AG09319 (cell line): ENCODE results near the gene PRRT1.

Experiments used
- DNase-seq: peaks from one replicate; pipeline ENCODE4 v3.0.0-alpha.2; 2010; ENCODE audit warnings: low read depth; ENCODE audit errors: extremely low read depth
- TF ChIP-seq, protein P1 (sequence below): IDR thresholded peaks from 2 replicates; pipeline ENCODE4 v1.5.1; 2011; ENCODE audit warnings: low read depth, mild to moderate bottlenecking, inconsistent platforms, low read length, moderate library complexity

Gene PRRT1

GRCh38 chr6:32139590-32139989 is 12.1 kb downstream of the PRRT1 start:
- DNase-seq: no peak
- TF ChIP-seq, protein P1, sequence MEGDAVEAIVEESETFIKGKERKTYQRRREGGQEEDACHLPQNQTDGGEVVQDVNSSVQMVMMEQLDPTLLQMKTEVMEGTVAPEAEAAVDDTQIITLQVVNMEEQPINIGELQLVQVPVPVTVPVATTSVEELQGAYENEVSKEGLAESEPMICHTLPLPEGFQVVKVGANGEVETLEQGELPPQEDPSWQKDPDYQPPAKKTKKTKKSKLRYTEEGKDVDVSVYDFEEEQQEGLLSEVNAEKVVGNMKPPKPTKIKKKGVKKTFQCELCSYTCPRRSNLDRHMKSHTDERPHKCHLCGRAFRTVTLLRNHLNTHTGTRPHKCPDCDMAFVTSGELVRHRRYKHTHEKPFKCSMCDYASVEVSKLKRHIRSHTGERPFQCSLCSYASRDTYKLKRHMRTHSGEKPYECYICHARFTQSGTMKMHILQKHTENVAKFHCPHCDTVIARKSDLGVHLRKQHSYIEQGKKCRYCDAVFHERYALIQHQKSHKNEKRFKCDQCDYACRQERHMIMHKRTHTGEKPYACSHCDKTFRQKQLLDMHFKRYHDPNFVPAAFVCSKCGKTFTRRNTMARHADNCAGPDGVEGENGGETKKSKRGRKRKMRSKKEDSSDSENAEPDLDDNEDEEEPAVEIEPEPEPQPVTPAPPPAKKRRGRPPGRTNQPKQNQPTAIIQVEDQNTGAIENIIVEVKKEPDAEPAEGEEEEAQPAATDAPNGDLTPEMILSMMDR: no peak

DNA sequence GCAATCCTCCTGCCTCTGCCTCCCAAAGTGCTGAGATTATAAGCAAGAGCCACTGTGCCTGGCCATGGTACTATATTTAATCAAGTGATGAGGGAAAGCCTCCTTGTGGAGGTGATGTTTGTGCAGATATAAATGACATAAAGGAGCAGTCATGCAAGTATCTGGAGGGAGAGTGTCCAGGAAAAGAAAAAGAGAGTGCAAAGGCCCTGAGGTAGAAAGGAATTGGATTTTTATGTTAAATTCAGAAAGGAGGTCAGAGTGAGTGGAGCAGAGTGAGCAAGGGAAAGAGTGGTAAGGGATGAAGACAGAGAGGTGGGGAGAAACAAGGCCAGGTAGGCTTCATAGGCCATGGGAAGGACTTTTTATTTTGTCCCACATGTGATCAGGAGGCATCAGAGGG is 14.3 kb downstream of the PRRT1 start:
- no peak for DNase-seq
- TF ChIP-seq, protein P1: no peak

DNA sequence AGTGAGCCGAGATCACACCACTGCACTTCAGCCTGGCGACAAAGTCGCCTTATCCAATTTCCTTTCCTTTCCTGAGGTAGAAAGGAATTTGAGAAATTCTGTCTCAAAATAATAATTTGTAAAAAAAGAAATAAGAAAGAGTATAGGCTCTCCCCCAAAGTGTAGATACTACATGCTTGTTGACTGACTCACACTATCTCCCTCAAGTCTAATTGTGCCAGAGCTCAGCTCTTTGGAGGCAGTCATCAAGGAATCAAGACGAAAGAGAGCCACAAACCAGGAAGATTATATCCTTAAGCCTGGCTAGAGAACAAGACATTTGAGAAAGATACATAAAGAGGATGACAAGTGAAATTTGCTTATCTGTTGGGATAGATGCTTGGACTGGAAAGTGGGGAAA is 18.0 kb downstream of the PRRT1 start:
- TF ChIP-seq, protein P1: no peak
- no peak for DNase-seq

GRCh38 chr6:32132110-32132509 is 19.6 kb downstream of the PRRT1 start:
- no peak for DNase-seq
- TF ChIP-seq, protein P1: no peak

- no peak for DNase-seq
- TF ChIP-seq, protein P1: no peak
These were observed 20.2 kb downstream of the PRRT1 start for GRCh38 chr6:32131439-32131948.

DNA sequence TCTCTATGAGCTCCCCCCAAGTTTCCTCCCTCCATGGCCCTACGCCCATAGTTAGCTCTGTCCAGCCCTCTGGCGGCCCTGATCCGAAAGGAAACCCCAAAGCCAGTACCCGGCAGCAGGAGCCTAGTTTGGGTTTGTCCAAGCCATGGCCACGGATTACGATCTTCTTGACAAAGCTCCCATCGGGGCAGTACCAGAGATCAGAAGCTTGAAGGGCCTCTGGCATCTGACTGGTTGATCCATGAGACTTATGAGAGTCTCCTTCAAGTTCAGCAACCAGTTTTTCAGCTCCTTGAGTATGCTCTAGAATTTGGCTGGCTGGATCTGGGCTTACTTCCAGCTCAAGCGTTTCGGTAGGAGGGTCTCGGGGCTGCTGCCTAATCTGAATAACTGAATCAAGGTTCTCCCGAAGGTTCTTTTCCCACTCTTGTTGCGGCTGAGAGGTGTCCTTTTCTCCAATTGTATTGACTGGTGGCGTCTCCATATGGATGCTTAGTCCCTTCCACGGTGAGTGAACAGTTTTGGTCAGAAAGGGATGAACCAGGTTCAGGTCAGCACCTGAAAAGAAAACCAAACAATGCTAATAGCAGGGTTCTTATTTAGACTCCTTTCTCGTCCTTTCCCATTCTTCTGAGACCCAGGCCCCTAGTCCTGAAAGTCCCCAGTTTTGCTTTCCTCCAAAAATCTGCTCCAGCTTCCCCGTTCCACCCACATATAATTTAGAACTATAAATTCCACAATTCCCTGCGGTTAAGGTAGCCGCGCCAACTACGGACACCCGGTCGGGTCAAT is 22.2 kb downstream of the PRRT1 start:
- TF ChIP-seq, protein P1: no peak
- DNase-seq: no peak

- DNase-seq: no peak
- TF ChIP-seq, protein P1: no peak
These were observed 22.9 kb downstream of the PRRT1 start for GRCh38 chr6:32128751-32129296.
